Adipocyte (in vitro differentiated cells): ENCODE data around the gene PIGS.

Source experiments
- DNase-seq: peaks from one replicate; pipeline ENCODE4 v3.0.0-alpha.2; 2015; ENCODE audit warnings: low read depth
- H3K27me3 ChIP-seq: replicated peaks from 2 replicates; pipeline ENCODE4 v1.7.0; 2013; ENCODE audit warnings: mild to moderate bottlenecking, low read length, moderate library complexity; ENCODE audit not compliant: control insufficient read depth, insufficient read depth
- H3K36me3 ChIP-seq: 2 replicates; pipeline ENCODE4 v1.7.0; 2013; ENCODE audit warnings: low read length, mild to moderate bottlenecking, moderate library complexity; ENCODE audit not compliant: control insufficient read depth, insufficient read depth, severe bottlenecking
- H3K4me1 ChIP-seq: 2 replicates; pipeline ENCODE4 v1.7.0; 2013; ENCODE audit warnings: mild to moderate bottlenecking, low read length, moderate library complexity; ENCODE audit not compliant: control insufficient read depth, insufficient read depth
- H3K4me3 ChIP-seq: 2 replicates; pipeline ENCODE4 v1.7.0; 2013; ENCODE audit warnings: mild to moderate bottlenecking, low read length, moderate library complexity
- H3K9ac ChIP-seq: 2 replicates; pipeline ENCODE4 v1.7.0; 2013; ENCODE audit warnings: mild to moderate bottlenecking, low read length, moderate library complexity
- H3K9me3 ChIP-seq: 2 replicates; pipeline ENCODE4 v1.7.0; 2013; ENCODE audit warnings: mild to moderate bottlenecking, low read length, moderate library complexity; ENCODE audit not compliant: control insufficient read depth

The PIGS gene

DNA sequence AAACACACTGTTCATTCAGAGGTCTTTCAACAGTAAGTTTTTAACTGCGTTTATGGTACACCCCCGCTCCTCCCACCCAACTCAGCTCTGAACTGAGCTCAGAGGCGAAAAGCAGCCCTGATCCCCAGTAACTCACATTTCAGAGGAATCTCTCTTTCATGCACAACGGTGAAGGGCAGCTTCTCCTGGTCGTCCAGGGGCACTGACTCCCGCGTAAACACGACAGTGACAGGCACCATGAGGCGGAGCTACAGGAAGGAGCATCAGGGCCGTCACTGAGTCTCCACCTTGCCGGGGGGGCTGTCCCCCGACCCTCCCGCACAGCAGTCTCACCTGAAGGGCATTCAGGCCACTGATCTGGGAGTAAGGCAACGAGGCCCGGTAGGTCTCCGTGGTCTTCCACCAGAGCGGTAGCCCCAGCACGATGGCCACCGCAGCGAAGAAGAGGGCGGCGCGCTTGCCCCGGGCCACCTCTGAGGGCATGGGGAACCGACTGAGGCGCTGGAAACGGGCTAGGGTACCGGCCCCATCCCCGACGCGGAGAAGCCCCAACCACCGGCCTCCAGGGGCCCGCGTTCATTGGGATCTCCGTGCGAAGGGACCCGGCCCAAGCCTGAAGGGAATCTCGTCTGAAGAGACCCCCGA, 486 bp downstream of the PIGS start:
- Histone ChIP-seq H3K9me3 (no peaks in the 10 kb centered on the region), H3K9ac (peak overlapping the region; percentile 90), H3K27me3 (no peaks in the 10 kb centered on the region), H3K4me1 (peaks cover 18% of the 10 kb centered on the region), H3K4me3 (peak overlapping the region; percentile 92), H3K36me3 (peaks cover 4% of the 10 kb centered on the region)
- peak; percentile 57 for DNase-seq

DNA sequence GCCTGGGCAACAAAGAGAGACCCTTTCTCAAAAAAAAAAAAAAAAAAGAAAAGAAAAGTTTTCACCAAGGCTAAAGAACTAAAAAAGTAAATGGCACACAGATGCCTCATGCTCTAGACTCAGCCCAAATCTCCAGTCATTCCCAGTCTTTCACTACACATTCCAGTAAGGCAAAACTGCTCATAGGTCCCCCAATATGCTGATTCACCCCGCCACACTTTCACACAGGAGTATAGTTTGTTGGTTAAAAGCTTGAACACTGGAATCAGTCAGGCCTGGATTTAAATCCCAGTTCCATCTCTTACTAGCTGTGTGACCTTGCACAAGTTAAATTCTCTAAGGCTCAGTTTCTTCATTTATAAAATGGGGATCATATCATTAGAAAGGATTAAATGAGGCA, 1.9 kb downstream of the PIGS start:
- no peak overlapping the region for H3K4me3 ChIP-seq

DNA sequence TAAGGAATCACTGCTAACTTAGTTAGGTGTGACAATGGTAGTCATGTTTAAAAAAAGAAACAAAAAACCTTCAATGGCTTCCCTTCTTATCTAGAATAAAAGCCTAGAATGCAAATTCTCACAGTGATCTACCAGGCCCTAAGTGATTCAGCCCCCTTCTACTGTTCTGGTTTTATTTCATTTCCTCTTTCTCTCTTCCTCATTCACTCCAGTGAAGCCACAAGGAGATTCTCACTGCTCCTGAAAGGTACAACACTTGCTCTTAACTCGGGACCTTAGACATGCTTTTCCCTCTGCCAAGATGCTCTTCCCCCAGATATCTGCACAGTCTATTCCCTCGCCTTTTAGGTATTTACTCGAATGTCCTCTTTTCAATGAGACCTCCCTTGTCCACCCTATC, 3.7 kb downstream of the PIGS start:
- Histone ChIP-seq H3K27me3 (no peaks in the 10 kb centered on the region), H3K9me3 (no peaks in the 10 kb centered on the region), H3K4me1 (peaks cover 24% of the 10 kb centered on the region), H3K9ac (no peak overlapping the region), H3K4me3 (no peak overlapping the region), H3K36me3 (peaks cover 4% of the 10 kb centered on the region)
- no peak for DNase-seq

More for the DNA sequence above, 1.9 kb downstream of the PIGS start:
- H3K9me3 ChIP-seq, result no peaks in the 10 kb centered on the region
- DNase-seq, result no peak
- no peaks in the 10 kb centered on the region for H3K27me3 ChIP-seq
- H3K9ac ChIP-seq, result no peak overlapping the region
- H3K4me1 ChIP-seq, result peaks cover 18% of the 10 kb centered on the region
- H3K36me3 ChIP-seq, result peaks cover 4% of the 10 kb centered on the region

DNA sequence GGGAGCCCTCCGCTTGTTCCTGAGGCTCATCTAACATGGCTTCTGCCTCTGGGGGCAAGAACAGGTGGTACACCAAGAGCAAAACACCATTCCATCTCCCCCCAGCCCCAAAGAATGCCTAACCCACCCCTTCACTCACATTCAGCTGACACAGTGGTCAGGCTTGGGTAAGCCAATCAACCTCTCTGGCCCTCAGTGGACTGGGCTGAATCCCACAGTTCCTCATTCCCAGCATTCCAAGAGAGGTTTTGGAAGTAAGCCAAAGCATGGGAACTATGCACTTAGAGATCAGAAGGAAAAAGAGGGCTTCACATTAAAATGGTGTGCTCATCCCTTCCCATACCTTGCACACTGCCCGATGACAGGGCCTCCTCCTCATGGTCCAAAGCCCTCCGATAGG, 7.8 kb downstream of the PIGS start:
- Histone ChIP-seq H3K9ac (no peak overlapping the region), H3K4me3 (no peak overlapping the region), H3K4me1 (peaks cover 8% of the 10 kb centered on the region), H3K27me3 (no peaks in the 10 kb centered on the region), H3K9me3 (no peaks in the 10 kb centered on the region), H3K36me3 (peaks cover 26% of the 10 kb centered on the region)
- no peak for DNase-seq

DNA sequence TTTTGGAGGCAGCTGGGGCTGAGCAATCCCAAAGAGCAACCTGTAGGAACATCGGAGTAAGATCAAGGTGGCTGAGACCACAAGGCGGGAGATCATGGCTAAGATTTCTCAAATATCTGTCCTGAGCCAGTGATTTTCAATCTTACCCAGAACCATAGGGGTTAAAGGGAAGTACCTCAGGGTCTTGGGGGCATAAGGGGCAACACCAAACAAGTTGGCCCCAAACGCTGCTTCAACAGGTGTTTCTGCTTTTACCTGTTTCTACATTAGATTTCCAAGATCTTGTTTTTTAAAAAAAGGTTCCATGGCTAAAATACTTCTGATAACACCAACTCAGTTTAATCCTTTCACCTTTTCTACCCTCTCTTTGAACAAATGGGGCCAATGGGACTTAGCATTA, 16.3 kb downstream of the PIGS start:
- H3K9ac ChIP-seq, result no peak overlapping the region
- peaks cover 11% of the 10 kb centered on the region for H3K4me1 ChIP-seq
- DNase-seq, result no peak
- H3K36me3 ChIP-seq, result peaks cover 62% of the 10 kb centered on the region
- no peaks in the 10 kb centered on the region for H3K27me3 ChIP-seq
- no peak overlapping the region for H3K4me3 ChIP-seq
- no peaks in the 10 kb centered on the region for H3K9me3 ChIP-seq

DNA sequence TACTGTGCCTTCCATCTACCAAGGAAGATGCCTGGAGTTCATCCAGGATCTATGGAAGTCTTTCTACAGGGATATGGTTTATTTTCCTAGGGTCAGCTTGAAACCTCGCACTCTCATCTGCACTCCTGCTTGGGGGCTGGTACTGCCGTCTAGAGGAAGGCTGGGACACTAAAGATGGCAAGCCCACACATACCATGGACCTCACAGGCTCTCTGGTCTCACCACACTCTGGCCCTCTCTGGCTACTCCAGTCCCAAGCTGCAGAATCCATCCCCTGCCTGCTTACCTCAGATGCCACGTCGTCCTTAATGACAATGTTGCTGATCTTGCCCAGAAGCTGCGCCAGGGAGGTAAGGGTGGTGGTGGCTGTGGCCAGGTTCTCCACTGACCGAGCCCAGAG, 16.8 kb downstream of the PIGS start:
- no peak for DNase-seq
- Histone ChIP-seq H3K4me3 (no peak overlapping the region), H3K9me3 (no peaks in the 10 kb centered on the region), H3K4me1 (peaks cover 11% of the 10 kb centered on the region), H3K9ac (no peak overlapping the region), H3K36me3 (peaks cover 57% of the 10 kb centered on the region), H3K27me3 (no peaks in the 10 kb centered on the region)

DNA sequence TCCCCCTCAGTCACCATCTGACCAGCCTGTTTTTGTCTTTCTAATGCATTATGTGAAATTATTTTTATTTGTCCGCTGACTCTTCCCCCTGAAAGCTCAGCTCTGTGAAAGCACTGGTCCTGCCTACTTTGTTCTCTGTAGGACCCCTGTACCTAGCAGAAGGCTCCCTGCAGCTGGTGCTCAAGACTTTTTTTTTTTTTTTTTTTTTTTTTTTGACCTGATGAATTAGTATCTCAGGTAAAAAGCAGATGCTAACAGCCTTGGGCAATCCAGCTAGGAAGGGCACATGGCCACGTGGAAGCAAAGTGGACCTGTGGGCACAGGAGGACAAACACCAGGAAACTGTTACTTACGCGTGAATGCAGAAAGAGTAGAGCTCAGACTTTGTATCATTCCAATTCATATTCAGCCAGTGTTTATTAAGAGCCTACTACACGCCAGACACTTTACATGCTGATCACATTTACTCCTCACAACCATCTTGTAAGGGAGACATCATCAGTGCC, 18.3 kb downstream of the PIGS start:
- no peak overlapping the region for H3K9ac ChIP-seq
- DNase-seq, result no peak
- peaks cover 11% of the 10 kb centered on the region for H3K4me1 ChIP-seq
- H3K9me3 ChIP-seq, result no peaks in the 10 kb centered on the region
- no peaks in the 10 kb centered on the region for H3K27me3 ChIP-seq
- peak overlapping the region; percentile 82 for H3K4me3 ChIP-seq
- H3K36me3 ChIP-seq, result peaks cover 49% of the 10 kb centered on the region

DNA sequence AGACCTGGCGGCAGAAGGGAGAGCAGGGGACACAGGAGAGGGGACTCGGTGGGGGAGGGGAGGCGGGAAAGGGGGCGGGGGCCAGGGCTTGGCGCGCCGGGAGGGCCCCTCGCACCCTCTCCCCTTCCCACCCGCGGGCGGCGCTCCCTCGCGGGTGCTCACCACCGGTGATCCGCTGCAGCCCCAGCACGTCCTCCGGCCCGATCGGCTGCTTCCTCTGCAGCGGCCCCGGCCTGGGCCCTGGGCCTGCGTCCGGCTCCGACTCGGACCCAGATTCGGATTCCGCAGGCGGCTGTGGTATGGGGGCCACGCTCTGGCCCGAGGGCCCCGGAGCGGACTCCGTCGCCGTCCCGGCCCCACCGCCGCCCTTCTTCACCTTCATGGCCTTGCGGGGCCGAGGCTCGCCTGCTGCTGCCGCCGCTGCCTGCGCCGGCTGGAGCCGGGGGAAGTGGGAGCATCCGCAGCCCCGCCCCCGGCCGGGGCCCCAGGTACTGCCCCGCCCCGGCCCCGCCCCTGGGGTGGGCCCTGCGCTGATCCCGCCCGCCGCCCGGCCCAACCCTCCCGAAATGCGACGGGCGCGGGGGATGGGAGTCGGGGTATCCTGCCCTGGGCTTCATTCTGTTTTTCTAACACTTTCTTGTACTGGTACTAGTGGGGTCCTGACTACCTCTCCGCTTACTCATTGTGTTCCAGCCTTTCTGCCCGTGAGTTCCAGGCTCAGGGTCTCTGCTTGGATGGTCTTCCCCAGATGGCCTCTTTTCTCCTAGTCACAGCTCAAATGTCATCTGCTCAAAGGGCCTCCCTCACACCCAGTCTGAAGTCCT, 18.9 kb downstream of the PIGS start, which contains the start of gene UNC119:
TSS of gene UNC119 (minus strand) at position 449 of the 824 bp plus-strand sequence. CDS start at position 382, 67 bp downstream.
- peaks cover 42% of the 10 kb centered on the region for H3K36me3 ChIP-seq
- peaks cover 11% of the 10 kb centered on the region for H3K4me1 ChIP-seq
- no peaks in the 10 kb centered on the region for H3K27me3 ChIP-seq
- peak within 1 kb of the TSS; percentile 84 for H3K9ac ChIP-seq
- no peaks in the 10 kb centered on the region for H3K9me3 ChIP-seq
- H3K4me3 ChIP-seq, result peak within 1 kb of the TSS; percentile 82
- DNase-seq, result peak; percentile 92

DNA sequence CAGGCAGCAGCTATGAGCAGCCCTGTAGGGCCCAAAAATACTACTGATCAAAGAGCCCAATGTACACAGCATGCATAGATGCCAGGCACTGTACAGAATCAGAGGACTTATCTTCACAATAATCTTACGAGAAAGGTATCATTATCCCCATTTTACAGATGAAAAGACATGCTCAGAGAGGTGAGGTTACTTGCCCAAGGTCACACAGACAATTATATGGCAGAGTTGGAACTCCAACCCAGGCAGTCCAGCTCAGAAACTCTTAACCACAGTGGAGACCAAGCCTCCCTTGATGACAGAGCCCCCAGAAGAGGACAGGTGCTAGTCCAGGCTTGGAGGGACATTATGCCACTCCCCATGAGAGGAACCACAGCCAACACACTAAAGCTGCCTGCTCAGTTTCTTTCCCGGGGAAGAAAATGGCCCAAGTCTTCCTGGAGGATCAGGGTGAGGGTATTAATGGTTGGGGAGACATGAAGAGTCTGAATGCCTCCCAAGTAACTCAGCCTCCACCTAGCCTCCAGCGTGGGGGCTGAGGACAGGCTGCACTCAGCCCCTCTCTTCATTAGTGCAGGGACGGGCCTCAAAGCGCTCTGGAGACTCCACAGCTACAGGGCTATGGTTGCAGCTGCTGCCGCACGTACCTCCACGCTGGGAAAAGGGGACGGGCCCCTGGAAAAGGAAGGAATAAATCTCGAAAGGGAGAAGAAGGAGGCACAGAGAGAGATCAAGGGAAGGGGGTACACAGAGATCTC, 19.7 kb downstream of the PIGS start:
- DNase-seq, result peak; percentile 58
- Histone ChIP-seq H3K4me1 (peaks cover 11% of the 10 kb centered on the region), H3K9ac (peak overlapping the region; percentile 84), H3K9me3 (no peaks in the 10 kb centered on the region), H3K36me3 (peaks cover 37% of the 10 kb centered on the region), H3K4me3 (peak overlapping the region; percentile 82), H3K27me3 (no peaks in the 10 kb centered on the region)

DNA sequence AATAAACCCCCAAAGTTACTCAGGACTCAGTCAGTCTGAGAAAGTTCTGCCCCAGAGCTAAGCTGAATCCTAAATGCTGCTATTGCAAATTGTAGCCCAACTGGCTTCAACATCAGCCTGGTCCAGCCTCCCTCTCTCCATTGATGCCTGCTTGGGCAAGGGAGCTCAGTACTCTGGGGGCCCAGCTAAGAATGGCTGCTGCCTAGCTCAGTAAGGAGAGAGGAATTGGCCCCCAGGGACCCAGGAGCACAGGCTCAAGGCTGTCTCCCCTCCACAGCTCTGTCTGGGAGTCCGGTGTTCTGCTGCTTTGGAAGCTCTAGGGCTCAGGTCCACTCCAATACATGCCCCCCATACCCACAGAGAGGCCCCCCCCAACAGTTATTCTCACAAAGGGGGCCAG, 20.5 kb downstream of the PIGS start:
- H3K9me3 ChIP-seq, result no peaks in the 10 kb centered on the region
- no peak overlapping the region for H3K4me3 ChIP-seq
- peaks cover 30% of the 10 kb centered on the region for H3K36me3 ChIP-seq
- H3K4me1 ChIP-seq, result peaks cover 11% of the 10 kb centered on the region
- no peak for DNase-seq
- H3K27me3 ChIP-seq, result no peaks in the 10 kb centered on the region
- H3K9ac ChIP-seq, result no peak overlapping the region
